SK-N-SH (cell line): ENCODE measurements around the gene NLN. TPM values are rescaled to one million over a fixed set of nuclear protein-coding genes. Genes with fewer than 3 reads are reported as not detected.

Experiments used
- CTCF ChIA-PET: fragments of 300-600, 350-600 bp; formaldehyde crosslinking; extraction: SDS; loops from one replicate; lab custom pipeline; 2021; lab: Yijun Ruan, JAX
- POLR2A ChIA-PET: fragments of 350-600 bp; sonication (Branson Sonifier 250); formaldehyde crosslinking; extraction: SDS; loops from one replicate; lab custom pipeline; 2020; ENCODE audit warnings: antibody characterized with exemption, inconsistent platforms; lab: Yijun Ruan, JAX
- DNase-seq: peaks from one replicate; pipeline ENCODE4 v3.0.0; 2012
- H2AFZ ChIP-seq: fragments of 200-600 bp; sonication (generic); 2 replicates; pipeline ENCODE4 v1.8.1; 2016; ENCODE audit warnings: antibody characterized with exemption, mild to moderate bottlenecking, low read depth
- H3F3A ChIP-seq: fragments of 200-600 bp; sonication (generic); replicated peaks from 2 replicates; pipeline ENCODE3; 2016; ENCODE audit warnings: antibody characterized with exemption, mild to moderate bottlenecking; ENCODE audit not compliant: insufficient read depth
- H3K27ac ChIP-seq, 2 experiments: fragments of 200-500 bp in 1 of 2; fragments of 200-600 bp in 1 of 2; sonication (Bioruptor generic) in 1 of 2; sonication (generic), shearing (Covaris generic) in 1 of 2; 2 replicates each; pipeline versions ENCODE4 v1.5.1 to v1.6.1; 2014 to 2016; ENCODE audit warnings: low read depth in 2 of 2, inconsistent platforms in 1 of 2, low read length in 1 of 2, mild to moderate bottlenecking in 1 of 2, mixed read lengths in 1 of 2
- H3K27me3 ChIP-seq: fragments of 200-600 bp; sonication (generic), shearing (Covaris generic); 2 replicates; pipeline ENCODE4 v1.6.1; 2016; ENCODE audit warnings: mixed run types; ENCODE audit not compliant: insufficient read depth
- H3K36me3 ChIP-seq, 2 experiments: fragments of 200-500 bp in 1 of 2; fragments of 200-600 bp in 1 of 2; sonication (Bioruptor generic) in 1 of 2; sonication (generic) in 1 of 2; replicated peaks in 1 of 2; 2 replicates each; pipeline versions ENCODE3 to v1.5.1; 2014 to 2016; ENCODE audit warnings: low read length in 1 of 2, mild to moderate bottlenecking in 1 of 2; ENCODE audit not compliant: insufficient read depth in 2 of 2, control insufficient read depth in 1 of 2
- H3K4me1 ChIP-seq, 2 experiments: fragments of 200-500 bp in 1 of 2; fragments of 200-600 bp in 1 of 2; sonication (Bioruptor generic) in 1 of 2; sonication (generic), shearing (Covaris generic) in 1 of 2; 2 replicates each; pipeline versions ENCODE4 v1.5.1 to v1.6.1; 2014 to 2016; ENCODE audit warnings: low read depth in 1 of 2, low read length in 1 of 2, mixed run types in 1 of 2; ENCODE audit not compliant: insufficient read depth in 2 of 2, control insufficient read depth in 1 of 2
- H3K4me2 ChIP-seq: fragments of 200-600 bp; sonication (generic), shearing (Covaris generic); 2 replicates; pipeline ENCODE4 v1.6.1; 2017; ENCODE audit warnings: mixed run types
- H3K4me3 ChIP-seq, 2 experiments: fragments of 200-500 bp in 1 of 2; fragments of 200-600 bp in 1 of 2; sonication (Bioruptor generic) in 1 of 2; sonication (generic), shearing (Covaris generic) in 1 of 2; 2 replicates each; pipeline versions ENCODE4 v1.5.1 to v1.8.1; 2014 to 2016; ENCODE audit warnings: low read depth in 2 of 2, inconsistent platforms in 1 of 2, low read length in 1 of 2, mild to moderate bottlenecking in 1 of 2, mixed read lengths in 1 of 2, moderate library complexity in 1 of 2
- H3K79me2 ChIP-seq: fragments of 200-600 bp; sonication (generic); 2 replicates; pipeline ENCODE4 v1.8.1; 2017; ENCODE audit warnings: mild to moderate bottlenecking; ENCODE audit not compliant: insufficient read depth
- H3K9ac ChIP-seq: fragments of 200-600 bp; sonication (generic); 2 replicates; pipeline ENCODE4 v1.6.1; 2017; ENCODE audit warnings: mixed run types
- H3K9me2 ChIP-seq: fragments of 200-600 bp; sonication (generic); 2 replicates; pipeline ENCODE4 v1.6.1; 2017; ENCODE audit warnings: mixed run types
- H3K9me3 ChIP-seq: fragments of 200-600 bp; sonication (generic); 2 replicates; pipeline ENCODE4 v1.6.1; 2017; ENCODE audit warnings: mixed run types, mild to moderate bottlenecking, moderate library complexity
- H4K20me1 ChIP-seq: fragments of 200-600 bp; sonication (generic); 2 replicates; pipeline ENCODE4 v1.6.1; 2017; ENCODE audit warnings: mild to moderate bottlenecking, mixed run types; ENCODE audit not compliant: insufficient read depth
- FOSL2 ChIP-seq: IDR thresholded peaks from 2 replicates; pipeline ENCODE4 v1.4.0; 2012; ENCODE audit warnings: low read depth, mild to moderate bottlenecking, moderate library complexity, borderline replicate concordance
- FOXJ3 ChIP-seq: sonication (generic); formaldehyde crosslinking; IDR thresholded peaks from 2 replicates; pipeline ENCODE4 v1.5.1; 2020; ENCODE audit warnings: mild to moderate bottlenecking, missing genetic modification reagents
- NRF1 ChIP-seq: IDR thresholded peaks from 2 replicates; pipeline ENCODE4 v1.6.1; 2012; ENCODE audit warnings: low read depth, mild to moderate bottlenecking, low read length
- TCF12 ChIP-seq: IDR thresholded peaks from 2 replicates; pipeline ENCODE4 v1.4.0; 2012
- TEAD4 ChIP-seq: IDR thresholded peaks from 2 replicates; pipeline ENCODE4 v1.4.0; 2012; ENCODE audit warnings: mild to moderate bottlenecking, borderline replicate concordance; ENCODE audit not compliant: insufficient read depth
- WGBS: methylation state at CpG from one replicate; pipeline ENCODE4 v1.1.6; 2017; ENCODE audit warnings: low lambda C conversion rate; 5-methylcytosine and 5-hydroxymethylcytosine counted together
- polyA plus RNA-seq, 3 experiments: library from polyadenylated mRNA; depleted of rRNA; stranded (reverse); fragments of >200 nt; gene quantifications; 2 replicates each; pipeline ENCODE4 v1.2.3, GENCODE V29; 2012
- TF ChIP-seq, protein P1 (sequence below): IDR thresholded peaks from 2 replicates; pipeline ENCODE4 v1.4.0; 2012; ENCODE audit warnings: low read depth, borderline replicate concordance

The NLN gene
- polyA plus RNA-seq, 1 of the 3 experiments (the other 2 are of a cell fraction) = 17.1 TPM

DNA sequence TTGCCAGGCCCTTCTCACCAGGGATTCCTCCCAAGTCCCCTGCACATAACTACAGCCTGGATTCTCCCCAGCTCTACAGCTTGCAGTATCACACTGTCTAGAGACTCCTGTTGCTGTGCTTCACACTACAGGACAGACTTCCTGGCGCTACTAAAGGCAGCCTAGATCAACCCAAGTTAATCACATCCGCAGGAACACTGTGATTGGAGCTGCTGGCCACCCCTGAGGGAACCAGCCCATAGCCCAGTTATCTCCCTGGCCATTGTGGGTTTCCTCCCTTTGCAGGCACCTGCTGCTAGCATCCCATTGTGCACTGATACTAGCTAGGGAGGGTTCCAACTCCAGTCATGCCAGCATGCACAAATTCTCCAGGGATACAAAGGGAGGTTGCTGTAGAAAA, 53.5 kb downstream of the NLN start (continued):
- TF ChIP-seq, protein P1, sequence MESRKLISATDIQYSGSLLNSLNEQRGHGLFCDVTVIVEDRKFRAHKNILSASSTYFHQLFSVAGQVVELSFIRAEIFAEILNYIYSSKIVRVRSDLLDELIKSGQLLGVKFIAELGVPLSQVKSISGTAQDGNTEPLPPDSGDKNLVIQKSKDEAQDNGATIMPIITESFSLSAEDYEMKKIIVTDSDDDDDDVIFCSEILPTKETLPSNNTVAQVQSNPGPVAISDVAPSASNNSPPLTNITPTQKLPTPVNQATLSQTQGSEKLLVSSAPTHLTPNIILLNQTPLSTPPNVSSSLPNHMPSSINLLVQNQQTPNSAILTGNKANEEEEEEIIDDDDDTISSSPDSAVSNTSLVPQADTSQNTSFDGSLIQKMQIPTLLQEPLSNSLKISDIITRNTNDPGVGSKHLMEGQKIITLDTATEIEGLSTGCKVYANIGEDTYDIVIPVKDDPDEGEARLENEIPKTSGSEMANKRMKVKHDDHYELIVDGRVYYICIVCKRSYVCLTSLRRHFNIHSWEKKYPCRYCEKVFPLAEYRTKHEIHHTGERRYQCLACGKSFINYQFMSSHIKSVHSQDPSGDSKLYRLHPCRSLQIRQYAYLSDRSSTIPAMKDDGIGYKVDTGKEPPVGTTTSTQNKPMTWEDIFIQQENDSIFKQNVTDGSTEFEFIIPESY = no peak
- TF ChIP-seq, all 33 proteins: peak for 0

DNA sequence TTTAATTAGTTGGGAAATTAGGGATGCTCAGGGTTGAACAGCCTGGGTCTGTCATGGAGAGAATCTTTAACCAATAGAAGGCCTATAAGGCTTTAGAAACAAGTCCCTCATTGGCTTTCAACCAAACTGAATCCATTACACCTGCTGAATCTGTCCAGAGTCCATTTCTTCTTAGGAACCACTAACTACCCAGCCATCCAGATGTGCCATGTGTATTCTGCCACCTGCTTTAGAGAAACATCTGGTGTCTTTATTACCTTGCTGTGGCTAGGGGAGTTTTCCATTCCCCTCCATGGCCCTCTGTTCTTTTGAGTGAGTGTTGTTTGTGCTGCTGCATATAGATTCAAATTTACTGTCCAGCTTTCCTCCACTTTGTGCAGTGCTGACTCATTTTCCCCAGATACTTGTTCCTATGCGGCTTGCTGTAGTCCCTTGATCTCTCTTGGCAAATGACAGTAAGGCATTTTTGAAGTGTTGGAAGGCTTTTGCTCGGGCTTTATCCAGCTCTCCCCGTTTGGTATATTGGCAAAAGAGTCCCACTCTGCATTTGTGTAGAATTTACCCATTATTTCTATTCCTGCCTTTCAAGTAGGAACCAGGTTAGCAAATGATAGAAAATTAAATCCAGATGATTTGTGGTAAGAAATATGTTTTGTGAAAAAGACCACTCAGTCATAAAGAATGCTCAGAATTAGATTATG, 54.6 kb downstream of the NLN start:
- WGBS = 24% methylated on average over 3 of the region's 3 CpGs
- Histone ChIP-seq H3K4me1 (peaks cover 7 to 16% of the 10 kb centered on the region in 2 experiments), H3F3A (no peaks in the 10 kb centered on the region), H3K79me2 (no peaks in the 10 kb centered on the region), H3K9me2 (no peaks in the 10 kb centered on the region), H3K4me2 (peak overlapping the region; percentile 9; the same call in 1 of the 2 replicates), H3K9me3 (no peaks in the 10 kb centered on the region), H3K27me3 (no peaks in the 10 kb centered on the region), H4K20me1 (no peaks in the 10 kb centered on the region), H3K27ac (peak overlapping the region in 1 of 2 experiments; percentile 57; a peak in 3 of 4 replicates), H3K36me3 (peaks cover 7 to 25% of the 10 kb centered on the region in 2 experiments), H2AFZ (no peak overlapping the region), H3K9ac (no peak overlapping the region), H3K4me3 (no peak overlapping the region)
- TF ChIP-seq FOSL2 (0 out of 2 replicates have a peak, but pooled peaks have one; percentile 22), TCF12 (peak; percentile 47), TEAD4 (no peak)
- ChIA-PET POLR2A (no interaction called here), CTCF (interaction anchor here (1.2 to 1.9 kb wide), 3 partner anchors 34 to 139 kb away, joined by 3 to 5 read pairs (median 3); no protein-coding TSS in a partner anchor)
- DNase-seq = peak; percentile 16

DNA sequence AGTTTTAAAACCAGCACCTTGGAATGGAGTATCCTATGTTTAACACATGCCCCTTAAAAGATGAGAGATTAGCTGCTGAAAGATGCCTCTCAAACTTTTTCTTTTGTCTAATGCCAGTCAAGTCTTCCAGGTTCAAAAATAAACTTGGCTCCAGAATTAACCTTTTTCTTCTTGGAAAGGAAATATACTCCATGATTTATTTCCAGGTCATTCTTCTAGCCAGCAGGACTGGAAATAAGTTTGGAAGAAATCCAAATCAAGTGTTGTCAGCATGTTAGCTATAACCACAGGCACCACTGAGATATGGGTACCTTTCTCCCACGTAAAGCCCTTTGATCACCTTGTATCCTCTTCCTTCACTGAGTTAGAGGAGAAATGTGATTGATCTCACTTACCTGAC, 56.1 kb downstream of the NLN start:
- no peaks in the 10 kb centered on the region for H3K9me3 ChIP-seq
- no peaks in the 10 kb centered on the region for H4K20me1 ChIP-seq
- no peaks in the 10 kb centered on the region for H3K79me2 ChIP-seq
- H3K9me2 ChIP-seq = no peaks in the 10 kb centered on the region
- no peak overlapping the region for H2AFZ ChIP-seq
- no peaks in the 10 kb centered on the region for H3K27me3 ChIP-seq
- no peak overlapping the region for H3K4me3 ChIP-seq
- H3K9ac ChIP-seq = no peak overlapping the region
- DNase-seq = no peak
- H3F3A ChIP-seq = no peaks in the 10 kb centered on the region
- peaks cover 7 to 16% of the 10 kb centered on the region in 2 experiments for H3K4me1 ChIP-seq
- TF ChIP-seq, protein P1 = no peak
- TF ChIP-seq NRF1 = no peak
- TF ChIP-seq FOXJ3 (CRISPR knock-in tag) = no peak
- H3K4me2 ChIP-seq = no peak overlapping the region
- H3K27ac ChIP-seq = no peak overlapping the region
- peaks cover 18 to 36% of the 10 kb centered on the region in 2 experiments for H3K36me3 ChIP-seq
- WGBS = 56% methylated on average over 1 of the region's 1 CpG
- ChIA-PET POLR2A (no interaction called here), CTCF (interaction anchor here (0.7 kb wide), 1 partner anchor 30 kb away, joined by 3 read pairs; no protein-coding TSS in a partner anchor)
